KMS-11 (cell line): ENCODE results near the gene PTPRN2.
"Not testable (repeated sequence)": the region's sequence is repeated elsewhere in the genome, so short reads cannot be mapped to it uniquely, and the experiment has no call there.

ENCODE experiments used
- H2AFZ ChIP-seq: fragments of 200-600 bp; sonication (generic); 2 replicates; pipeline ENCODE4 v1.6.1; 2016; ENCODE audit warnings: antibody characterized with exemption, mixed run types, low read depth
- H3K27ac ChIP-seq: fragments of 200-600 bp; sonication (generic); 2 replicates; pipeline ENCODE4 v1.6.1; 2016; ENCODE audit warnings: mild to moderate bottlenecking, mixed run types
- H3K27me3 ChIP-seq: fragments of 200-600 bp; sonication (generic); 2 replicates; pipeline ENCODE4 v1.6.1; 2017; ENCODE audit warnings: mild to moderate bottlenecking, low read depth, mixed run types, moderate library complexity; ENCODE audit not compliant: insufficient read depth
- H3K36me3 ChIP-seq: fragments of 200-600 bp; sonication (generic); 2 replicates; pipeline ENCODE4 v1.6.1; 2017; ENCODE audit warnings: mild to moderate bottlenecking, mixed run types; ENCODE audit not compliant: insufficient read depth
- H3K4me1 ChIP-seq: fragments of 200-600 bp; sonication (generic); 2 replicates; pipeline ENCODE4 v1.6.1; 2016; ENCODE audit warnings: mild to moderate bottlenecking, low read depth, mixed run types; ENCODE audit not compliant: poor library complexity, severe bottlenecking
- H3K4me2 ChIP-seq: fragments of 200-600 bp; sonication (generic); 2 replicates; pipeline ENCODE4 v1.7.0; 2016; ENCODE audit warnings: mild to moderate bottlenecking, mixed run types
- H3K4me3 ChIP-seq: fragments of 200-600 bp; sonication (generic); IDR thresholded peaks from 2 replicates; pipeline ENCODE4 v1.6.1; 2017; ENCODE audit warnings: low read depth, low read length, mixed read lengths; ENCODE audit not compliant: insufficient read depth
- H3K79me2 ChIP-seq: fragments of 200-600 bp; sonication (generic); 2 replicates; pipeline ENCODE4 v1.6.1; 2016; ENCODE audit warnings: low read depth, mixed run types; ENCODE audit not compliant: insufficient read depth
- H3K9ac ChIP-seq: fragments of 200-600 bp; sonication (generic); 2 replicates; pipeline ENCODE4 v1.6.1; 2016; ENCODE audit warnings: mild to moderate bottlenecking, mixed run types
- H4K20me1 ChIP-seq: fragments of 200-600 bp; sonication (generic); 2 replicates; pipeline ENCODE4 v1.6.1; 2016; ENCODE audit warnings: mild to moderate bottlenecking, mixed run types; ENCODE audit not compliant: insufficient read depth
- TF ChIP-seq, protein P1 (sequence below): fragments of 200-600 bp; sonication (generic); conservative IDR thresholded peaks from 2 replicates; pipeline ENCODE4 v1.6.1; 2017; ENCODE audit warnings: low read depth, mild to moderate bottlenecking, antibody characterized with exemption, low read length, moderate library complexity, mixed read lengths

Gene PTPRN2

DNA sequence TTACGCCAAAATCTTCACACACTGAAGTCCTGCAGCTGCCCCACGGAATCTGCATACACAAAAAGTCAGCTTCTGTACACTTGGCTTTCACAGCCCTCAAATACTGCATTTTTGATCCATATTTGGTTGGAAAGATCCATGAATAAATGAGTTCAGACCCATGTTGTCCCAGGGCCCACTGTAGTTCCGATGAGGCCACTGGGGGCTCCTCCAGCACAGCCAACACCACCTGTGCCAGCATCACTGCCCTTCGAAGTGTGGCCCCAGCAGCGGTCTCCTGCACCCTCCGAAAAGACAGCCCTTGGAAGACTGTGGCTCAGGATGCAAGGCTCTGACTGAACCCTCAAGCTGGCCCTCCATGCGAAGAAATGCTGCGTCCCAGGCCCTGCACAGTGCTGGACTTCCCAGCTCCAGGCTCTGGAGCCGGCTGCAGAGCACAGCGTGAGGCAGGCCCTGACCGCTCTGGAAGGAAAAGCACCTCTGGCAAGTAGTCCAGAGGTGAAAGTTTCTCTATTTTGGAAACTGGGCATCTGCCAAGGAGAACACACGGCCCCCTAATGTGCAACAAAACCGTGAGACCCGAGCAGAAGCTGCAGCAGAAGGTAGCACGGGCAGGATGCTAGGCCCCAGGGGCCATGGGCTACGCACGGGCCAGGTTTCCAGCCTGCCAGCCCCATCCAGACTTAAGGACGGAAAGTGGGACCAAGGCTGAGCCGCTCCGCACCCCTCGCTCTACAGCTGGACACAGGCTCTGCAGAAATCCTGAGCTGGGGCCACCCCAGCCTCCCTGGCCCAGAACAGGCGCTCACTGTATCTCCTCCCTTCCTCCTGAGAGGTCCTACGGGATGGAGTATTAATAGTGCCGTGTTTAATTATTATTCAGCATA lies 62.6 kb downstream of the PTPRN2 start:
- H3K4me3 ChIP-seq: no peak overlapping the region
- no peak overlapping the region for H3K9ac ChIP-seq
- H3K27ac ChIP-seq: no peak overlapping the region
- H3K4me1 ChIP-seq: no peaks in the 10 kb centered on the region
- H3K36me3 ChIP-seq: no peaks in the 10 kb centered on the region
- H3K27me3 ChIP-seq: peaks cover 36% of the 10 kb centered on the region; the same call in 1 of the 2 replicates
- no peaks in the 10 kb centered on the region for H4K20me1 ChIP-seq
- TF ChIP-seq, protein P1, sequence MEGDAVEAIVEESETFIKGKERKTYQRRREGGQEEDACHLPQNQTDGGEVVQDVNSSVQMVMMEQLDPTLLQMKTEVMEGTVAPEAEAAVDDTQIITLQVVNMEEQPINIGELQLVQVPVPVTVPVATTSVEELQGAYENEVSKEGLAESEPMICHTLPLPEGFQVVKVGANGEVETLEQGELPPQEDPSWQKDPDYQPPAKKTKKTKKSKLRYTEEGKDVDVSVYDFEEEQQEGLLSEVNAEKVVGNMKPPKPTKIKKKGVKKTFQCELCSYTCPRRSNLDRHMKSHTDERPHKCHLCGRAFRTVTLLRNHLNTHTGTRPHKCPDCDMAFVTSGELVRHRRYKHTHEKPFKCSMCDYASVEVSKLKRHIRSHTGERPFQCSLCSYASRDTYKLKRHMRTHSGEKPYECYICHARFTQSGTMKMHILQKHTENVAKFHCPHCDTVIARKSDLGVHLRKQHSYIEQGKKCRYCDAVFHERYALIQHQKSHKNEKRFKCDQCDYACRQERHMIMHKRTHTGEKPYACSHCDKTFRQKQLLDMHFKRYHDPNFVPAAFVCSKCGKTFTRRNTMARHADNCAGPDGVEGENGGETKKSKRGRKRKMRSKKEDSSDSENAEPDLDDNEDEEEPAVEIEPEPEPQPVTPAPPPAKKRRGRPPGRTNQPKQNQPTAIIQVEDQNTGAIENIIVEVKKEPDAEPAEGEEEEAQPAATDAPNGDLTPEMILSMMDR: no peak
- no peak overlapping the region for H2AFZ ChIP-seq
- H3K79me2 ChIP-seq: no peaks in the 10 kb centered on the region
- no peak overlapping the region for H3K4me2 ChIP-seq

DNA sequence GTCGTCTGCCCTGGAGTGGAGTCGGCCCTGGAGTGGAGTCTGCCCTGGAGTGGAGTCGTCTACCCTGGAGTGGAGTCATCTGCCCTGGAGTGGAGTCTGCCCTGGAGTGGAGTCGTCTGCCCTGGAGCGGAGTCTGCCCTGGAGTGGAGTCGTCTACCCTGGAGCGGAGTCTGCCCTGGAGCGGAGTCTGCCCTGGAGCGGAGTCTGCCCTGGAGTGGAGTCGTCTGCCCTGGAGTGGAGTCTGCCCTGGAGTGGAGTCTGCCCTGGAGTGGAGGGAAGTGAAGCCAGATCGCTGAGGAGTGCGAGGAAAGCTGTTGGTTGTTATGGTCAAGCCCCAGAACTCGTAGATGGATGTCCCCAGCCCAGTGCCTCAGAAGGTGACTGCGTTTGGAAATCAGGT lies 63.3 kb downstream of the PTPRN2 start:
- not testable (repeated sequence) for H3K27ac ChIP-seq, H3K4me1 ChIP-seq, H3K36me3 ChIP-seq, H2AFZ ChIP-seq, H3K4me2 ChIP-seq, H4K20me1 ChIP-seq, H3K9ac ChIP-seq, H3K79me2 ChIP-seq, H3K4me3 ChIP-seq
- H3K27me3 ChIP-seq: peaks cover 38% of the 10 kb centered on the region; the same call in 1 of the 2 replicates

DNA sequence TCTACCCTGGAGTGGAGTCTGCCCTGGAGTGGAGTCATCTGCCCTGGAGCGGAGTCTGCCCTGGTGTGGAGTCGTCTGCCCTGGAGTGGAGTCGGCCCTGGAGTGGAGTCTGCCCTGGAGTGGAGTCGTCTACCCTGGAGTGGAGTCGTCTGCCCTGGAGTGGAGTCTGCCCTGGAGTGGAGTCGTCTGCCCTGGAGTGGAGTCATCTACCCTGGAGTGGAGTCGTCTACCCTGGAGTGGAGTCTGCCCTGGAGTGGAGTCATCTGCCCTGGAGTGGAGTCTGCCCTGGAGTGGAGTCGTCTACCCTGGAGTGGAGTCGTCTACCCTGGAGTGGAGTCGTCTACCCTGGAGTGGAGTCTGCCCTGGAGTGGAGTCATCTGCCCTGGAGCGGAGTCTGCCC lies 63.7 kb downstream of the PTPRN2 start:
- not testable (repeated sequence) for H3K4me3 ChIP-seq

DNA sequence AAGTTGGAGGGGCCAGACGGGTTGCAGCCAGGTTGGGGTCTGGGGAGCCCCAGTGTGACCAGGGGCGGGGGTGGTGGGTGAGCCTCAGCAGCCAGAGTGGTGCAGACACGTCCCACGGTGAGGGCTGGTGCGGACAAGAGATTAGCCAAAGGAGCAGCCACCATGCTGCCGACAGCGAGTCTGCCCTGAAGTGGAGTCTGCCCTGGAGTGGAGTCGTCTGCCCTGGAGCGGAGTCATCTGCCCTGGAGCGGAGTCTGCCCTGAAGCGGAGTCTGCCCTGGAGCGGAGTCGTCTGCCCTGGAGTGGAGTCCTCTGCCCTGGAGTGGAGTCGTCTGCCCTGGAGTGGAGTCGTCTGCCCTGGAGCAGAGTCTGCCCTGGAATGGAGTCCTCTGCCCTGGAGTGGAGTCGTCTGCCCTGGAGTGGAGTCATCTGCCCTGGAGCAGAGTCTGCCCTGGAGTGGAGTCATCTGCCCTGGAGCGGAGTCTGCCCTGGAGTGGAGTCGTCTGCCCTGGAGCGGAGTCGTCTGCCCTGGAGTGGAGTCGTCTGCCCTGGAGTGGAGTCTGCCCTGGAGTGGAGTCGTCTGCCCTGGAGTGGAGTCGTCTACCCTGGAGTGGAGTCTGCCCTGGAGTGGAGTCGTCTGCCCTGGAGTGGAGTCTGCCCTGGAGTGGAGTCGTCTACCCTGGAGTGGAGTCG lies 64.3 kb downstream of the PTPRN2 start:
- H3K4me2 ChIP-seq: not testable (repeated sequence)

More for the DNA sequence above, 63.7 kb downstream of the PTPRN2 start:
- peaks cover 42% of the 10 kb centered on the region; the same call in 1 of the 2 replicates for H3K27me3 ChIP-seq
- not testable (repeated sequence) for H3K4me2 ChIP-seq, H2AFZ ChIP-seq, H3K4me1 ChIP-seq, H4K20me1 ChIP-seq, H3K9ac ChIP-seq, H3K79me2 ChIP-seq, H3K27ac ChIP-seq, H3K36me3 ChIP-seq

DNA sequence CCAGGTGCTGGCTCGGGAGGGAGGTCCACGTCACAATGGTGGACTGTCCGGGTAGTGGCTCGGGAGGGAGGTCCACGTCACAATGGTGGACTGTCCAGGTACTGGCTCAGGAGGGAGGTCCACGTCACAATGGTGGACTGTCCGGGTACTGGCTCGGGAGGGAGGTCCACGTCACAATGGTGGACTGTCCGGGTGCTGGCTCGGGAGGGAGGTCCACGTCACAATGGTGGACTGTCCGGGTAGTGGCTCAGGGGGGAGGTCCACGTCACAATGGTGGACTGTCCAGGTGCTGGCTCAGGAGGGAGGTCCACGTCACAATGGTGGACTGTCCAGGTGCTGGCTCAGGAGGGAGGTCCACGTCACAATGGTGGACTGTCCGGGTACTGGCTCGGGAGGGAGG lies 65.8 kb downstream of the PTPRN2 start:
- H3K4me3 ChIP-seq, H3K36me3 ChIP-seq, H3K79me2 ChIP-seq, H4K20me1 ChIP-seq, H2AFZ ChIP-seq, H3K4me2 ChIP-seq, H3K27ac ChIP-seq, H3K4me1 ChIP-seq, H3K9ac ChIP-seq: not testable (repeated sequence)
- H3K27me3 ChIP-seq: peaks cover 42% of the 10 kb centered on the region; the same call in 1 of the 2 replicates

More for the DNA sequence above, 64.3 kb downstream of the PTPRN2 start:
- H4K20me1 ChIP-seq, H3K36me3 ChIP-seq, H2AFZ ChIP-seq, H3K79me2 ChIP-seq, H3K4me1 ChIP-seq, H3K4me3 ChIP-seq, H3K9ac ChIP-seq, H3K27ac ChIP-seq: not testable (repeated sequence)
- H3K27me3 ChIP-seq: peaks cover 45% of the 10 kb centered on the region; the same call in 1 of the 2 replicates

DNA sequence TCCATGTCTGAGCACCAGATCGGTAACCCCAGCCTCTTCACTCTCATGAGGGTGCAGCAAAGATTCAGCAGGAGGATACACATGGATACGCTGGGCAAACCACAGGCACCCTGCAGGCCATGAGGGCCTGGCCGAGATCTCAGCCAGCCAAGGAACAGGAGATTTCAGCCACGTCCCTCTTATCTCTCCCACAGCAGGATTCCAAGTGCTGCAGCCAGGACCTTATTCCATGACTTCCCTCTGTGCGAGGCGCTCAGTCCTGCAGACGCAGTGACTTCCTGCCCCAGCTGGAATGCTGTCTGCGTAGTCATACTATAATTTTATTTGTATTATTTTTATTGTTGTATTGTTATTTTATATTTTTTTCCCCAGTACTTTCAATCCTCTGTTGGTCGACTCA lies 66.8 kb downstream of the PTPRN2 start:
- TF ChIP-seq, protein P1: no peak
- no peaks in the 10 kb centered on the region for H4K20me1 ChIP-seq

More for the DNA sequence above, 66.8 kb downstream of the PTPRN2 start:
- no peaks in the 10 kb centered on the region for H3K4me1 ChIP-seq
- H3K4me3 ChIP-seq: no peak overlapping the region
- no peak overlapping the region for H3K27ac ChIP-seq
- H3K9ac ChIP-seq: no peak overlapping the region
- H3K27me3 ChIP-seq: peaks cover 52% of the 10 kb centered on the region; the same call in 1 of the 2 replicates
- H3K4me2 ChIP-seq: no peak overlapping the region
- H3K79me2 ChIP-seq: no peaks in the 10 kb centered on the region
- H2AFZ ChIP-seq: no peak overlapping the region
- no peaks in the 10 kb centered on the region for H3K36me3 ChIP-seq
